ENCODE results near the gene MPP1. TPM values are rescaled to one million over a fixed set of nuclear protein-coding genes. Genes with fewer than 3 reads are reported as not detected.

Gene MPP1
- total and polyA plus RNA-seq, 9 of the 15 experiments (the other 6 are each of a cell fraction or from before 2014, with no cell fraction given) = 227 to 395 (median 283) TPM

- TF ChIP-seq RAD21 (CRISPR knock-in tag; conservative IDR thresholded peaks at IDR 0.05 in 1 of 2, IDR thresholded peaks at IDR 0.05 in 1 of 2) = peak in 1 of 2 experiments; percentile 28; a peak in 1 of 4 replicates
- no peak for TF ChIP-seq POLR2A (conservative IDR thresholded peaks at IDR 0.05)
- TF ChIP-seq, protein P1, sequence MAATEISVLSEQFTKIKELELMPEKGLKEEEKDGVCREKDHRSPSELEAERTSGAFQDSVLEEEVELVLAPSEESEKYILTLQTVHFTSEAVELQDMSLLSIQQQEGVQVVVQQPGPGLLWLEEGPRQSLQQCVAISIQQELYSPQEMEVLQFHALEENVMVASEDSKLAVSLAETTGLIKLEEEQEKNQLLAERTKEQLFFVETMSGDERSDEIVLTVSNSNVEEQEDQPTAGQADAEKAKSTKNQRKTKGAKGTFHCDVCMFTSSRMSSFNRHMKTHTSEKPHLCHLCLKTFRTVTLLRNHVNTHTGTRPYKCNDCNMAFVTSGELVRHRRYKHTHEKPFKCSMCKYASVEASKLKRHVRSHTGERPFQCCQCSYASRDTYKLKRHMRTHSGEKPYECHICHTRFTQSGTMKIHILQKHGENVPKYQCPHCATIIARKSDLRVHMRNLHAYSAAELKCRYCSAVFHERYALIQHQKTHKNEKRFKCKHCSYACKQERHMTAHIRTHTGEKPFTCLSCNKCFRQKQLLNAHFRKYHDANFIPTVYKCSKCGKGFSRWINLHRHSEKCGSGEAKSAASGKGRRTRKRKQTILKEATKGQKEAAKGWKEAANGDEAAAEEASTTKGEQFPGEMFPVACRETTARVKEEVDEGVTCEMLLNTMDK (IDR thresholded peaks at IDR 0.05; ENCODE audit: borderline replicate concordance, insufficient read depth, low read depth, low read length, poor library complexity, severe bottlenecking) = peak; percentile 42
Observed at GRCh38 chrX:154829926-154830442, 24.7 kb upstream of the MPP1 start (continued).

DNA sequence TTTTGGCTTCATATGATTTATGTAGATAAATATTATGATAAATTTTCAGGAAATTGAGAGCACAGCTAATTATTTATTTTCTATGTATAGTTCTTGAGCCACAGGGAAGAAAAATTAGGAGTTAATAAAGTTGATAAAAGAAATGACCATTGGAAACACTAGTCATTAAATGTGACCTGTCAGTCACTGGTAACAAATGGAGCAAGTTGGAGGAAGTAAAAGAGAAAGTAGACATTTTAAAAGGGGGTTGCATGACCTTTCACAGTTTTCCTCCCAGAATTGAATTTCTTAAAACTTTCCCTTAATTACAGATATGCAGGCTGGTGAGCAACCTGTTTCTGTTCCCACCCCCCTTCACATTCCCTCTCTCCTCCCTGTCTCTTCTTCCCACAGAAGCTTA lies 23.8 kb upstream of the MPP1 start:
- peak overlapping the region in 1 of 2 experiments; percentile 61; a peak in 1 of 4 replicates for H3K9ac ChIP-seq (ENCODE audit: insufficient read depth in 1 of 2, low read depth in 2 of 2, low read length in 2 of 2)
- no peaks in the 10 kb centered on the region for H3K9me1 ChIP-seq (ENCODE audit: control insufficient read depth, insufficient read depth, low read length)
- no peaks in the 10 kb centered on the region for H3K27me3 ChIP-seq (ENCODE audit: control insufficient read depth in 2 of 2, insufficient read depth in 2 of 2, low read length in 2 of 2)
- peak overlapping the region; percentile 56; the same call in 2 of the 3 replicates for H3K27ac ChIP-seq (ENCODE audit: extremely low read depth, low read depth, low read length)
- in situ Hi-C loops (cut with MboI) = no loop called here
- ATAC-seq (no peak), DNase-seq (ENCODE audit: extremely low read depth in 1 of 4, low spot score in 3 of 4) (no peak), FAIRE-seq (no peak)
- ChIA-PET POLR2A (interaction anchor here (0.7 kb wide), 1 partner anchor 10 kb away, joined by 3 read pairs; no protein-coding TSS in a partner anchor), CTCF (ENCODE audit: low intra/inter-chr PET ratio) (no interaction called here)
- H3K4me2 ChIP-seq (ENCODE audit: insufficient read depth, low read length) = peak overlapping the region; percentile 33; the same call in 1 of the 2 replicates
- BruUV-seq (replicated peaks) = no TSS peak
- intact Hi-C loops (cut with micrococcal nuclease) = no loop called here
- no peaks in the 10 kb centered on the region for H3K79me2 ChIP-seq (ENCODE audit: control insufficient read depth, insufficient read depth, low read length)
- no peak overlapping the region for H3K4me3 ChIP-seq
- H4K20me1 ChIP-seq (replicated peaks; ENCODE audit: control insufficient read depth, insufficient read depth, low read length) = no peaks in the 10 kb centered on the region
- no peaks in the 10 kb centered on the region for H3K9me3 ChIP-seq (replicated peaks; ENCODE audit: control insufficient read depth, insufficient read depth, low read depth, low read length)
- peaks cover 3 to 34% of the 10 kb centered on the region in 2 experiments; a peak in 4 of 5 replicates for H3K4me1 ChIP-seq (replicated peaks in 1 of 2; ENCODE audit: control insufficient read depth in 2 of 2, insufficient read depth in 2 of 2, low read length in 2 of 2)
- H2AFZ ChIP-seq (ENCODE audit: low read depth, low read length) = peak overlapping the region; percentile 82
- H3K36me3 ChIP-seq (ENCODE audit: control insufficient read depth, insufficient read depth, low read length) = no peaks in the 10 kb centered on the region
- TF ChIP-seq, protein P2, sequence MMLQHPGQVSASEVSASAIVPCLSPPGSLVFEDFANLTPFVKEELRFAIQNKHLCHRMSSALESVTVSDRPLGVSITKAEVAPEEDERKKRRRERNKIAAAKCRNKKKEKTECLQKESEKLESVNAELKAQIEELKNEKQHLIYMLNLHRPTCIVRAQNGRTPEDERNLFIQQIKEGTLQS (IDR thresholded peaks at IDR 0.05) = no peak
- TF ChIP-seq, protein P2 (CRISPR knock-in tag; conservative IDR thresholded peaks at IDR 0.05) = no peak
- TF ChIP-seq, protein P3, sequence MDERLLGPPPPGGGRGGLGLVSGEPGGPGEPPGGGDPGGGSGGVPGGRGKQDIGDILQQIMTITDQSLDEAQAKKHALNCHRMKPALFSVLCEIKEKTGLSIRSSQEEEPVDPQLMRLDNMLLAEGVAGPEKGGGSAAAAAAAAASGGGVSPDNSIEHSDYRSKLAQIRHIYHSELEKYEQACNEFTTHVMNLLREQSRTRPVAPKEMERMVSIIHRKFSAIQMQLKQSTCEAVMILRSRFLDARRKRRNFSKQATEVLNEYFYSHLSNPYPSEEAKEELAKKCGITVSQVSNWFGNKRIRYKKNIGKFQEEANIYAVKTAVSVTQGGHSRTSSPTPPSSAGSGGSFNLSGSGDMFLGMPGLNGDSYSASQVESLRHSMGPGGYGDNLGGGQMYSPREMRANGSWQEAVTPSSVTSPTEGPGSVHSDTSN (CRISPR knock-in tag; IDR thresholded peaks at IDR 0.05; ENCODE audit: low read depth) = no peak
- TF ChIP-seq, protein P3 (tag; conservative IDR thresholded peaks at IDR 0.05; ENCODE audit: low read depth) = peak; percentile 49; the same call in 1 of the 2 replicates
- TF ChIP-seq MED1 (CRISPR knock-in tag; IDR thresholded peaks at IDR 0.05; ENCODE audit: borderline replicate concordance) (no peak), RUNX1 (IDR thresholded peaks at IDR 0.05; ENCODE audit: low read depth) (no peak), MECOM (CRISPR knock-in tag; IDR thresholded peaks at IDR 0.05) (no peak), CAMTA2 (CRISPR knock-in tag; conservative IDR thresholded peaks at IDR 0.05) (no peak)
- TF ChIP-seq, protein P4, sequence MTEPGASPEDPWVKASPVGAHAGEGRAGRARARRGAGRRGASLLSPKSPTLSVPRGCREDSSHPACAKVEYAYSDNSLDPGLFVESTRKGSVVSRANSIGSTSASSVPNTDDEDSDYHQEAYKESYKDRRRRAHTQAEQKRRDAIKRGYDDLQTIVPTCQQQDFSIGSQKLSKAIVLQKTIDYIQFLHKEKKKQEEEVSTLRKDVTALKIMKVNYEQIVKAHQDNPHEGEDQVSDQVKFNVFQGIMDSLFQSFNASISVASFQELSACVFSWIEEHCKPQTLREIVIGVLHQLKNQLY (CRISPR knock-in tag; conservative IDR thresholded peaks at IDR 0.05) = no peak
